GM12874 (cell line): Measurements from ENCODE around the gene ADAMTS15.

Experiments
- CTCF ChIP-seq: IDR thresholded peaks from 2 replicates; pipeline ENCODE4 v1.5.1; 2011; ENCODE audit warnings: low read depth, mild to moderate bottlenecking, control low read depth, low read length, moderate library complexity; ENCODE audit not compliant: insufficient read depth

The ADAMTS15 gene

GRCh38 chr11:130473056-130473794 is 24.8 kb downstream of the ADAMTS15 start:
- no peak for TF ChIP-seq CTCF

- no peak for TF ChIP-seq CTCF
Observed at GRCh38 chr11:130473795-130474377, 25.4 kb downstream of the ADAMTS15 start.

- TF ChIP-seq CTCF: no peak
Observed at GRCh38 chr11:130474637-130475400, 26.4 kb downstream of the ADAMTS15 start.

- TF ChIP-seq CTCF: no peak
Observed at GRCh38 chr11:130475426-130476053, 27.1 kb downstream of the ADAMTS15 start.

GRCh38 chr11:130476200-130476921 is 27.9 kb downstream of the ADAMTS15 start:
- TF ChIP-seq CTCF: no peak

- TF ChIP-seq CTCF: no peak
Observed at GRCh38 chr11:130476922-130477491, 28.6 kb downstream of the ADAMTS15 start.
